ENCODE measurements around the gene HCN4. TPM values are rescaled to one million over a fixed set of nuclear protein-coding genes. Genes with fewer than 3 reads are reported as not detected.

HCN4 gene
- total and polyA plus RNA-seq, 2 of the 8 experiments (the other 6 are each of a cell fraction or from before 2014, with no cell fraction given): 3.7 to 8.5 TPM

DNA sequence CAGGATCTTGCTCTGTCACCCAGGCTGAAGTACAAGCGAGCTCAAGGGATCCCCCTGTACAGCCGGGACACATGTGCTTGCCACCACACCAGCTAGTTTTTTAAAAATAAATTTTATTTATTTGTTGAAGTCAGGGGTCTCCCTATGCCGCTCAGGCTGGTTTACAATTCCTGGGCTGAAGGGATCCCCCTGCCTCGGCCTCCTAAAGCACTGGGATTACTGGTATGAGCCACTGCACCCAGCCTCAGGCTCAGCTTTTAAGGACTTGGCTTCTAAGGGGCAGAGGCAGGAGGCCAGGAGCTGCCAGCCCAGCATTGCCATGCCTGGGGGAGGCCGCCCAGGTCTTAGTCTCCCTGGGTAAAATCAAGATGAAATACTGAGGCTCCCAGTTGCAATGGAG lies 37.3 kb downstream of the HCN4 start (continued):
- no peak for TF ChIP-seq POLR2A (IDR thresholded peaks at IDR 0.05; ENCODE audit: control extremely low read depth in 1 of 2, low read depth in 2 of 2, low read length in 2 of 2)
